SK-N-SH (cell line): ENCODE data around the gene TTC27.

Experiments used
- EP300 ChIP-seq, 2 experiments: IDR thresholded peaks; 2 replicates each; pipeline versions ENCODE4 v1.4.0 to v1.6.1; 2012; ENCODE audit warnings: borderline replicate concordance in 1 of 2, low read depth in 1 of 2, low read length in 1 of 2
- EZH2phosphoT487 ChIP-seq: fragments of 200-600 bp; sonication (generic); IDR thresholded peaks from 2 replicates; pipeline ENCODE4 v1.6.1; 2017; ENCODE audit warnings: low read depth, mixed run types, mild to moderate bottlenecking, antibody characterized with exemption, moderate library complexity, borderline replicate concordance
- FOXM1 ChIP-seq: IDR thresholded peaks from 2 replicates; pipeline ENCODE4 v1.4.0; 2012; ENCODE audit warnings: low read depth, mild to moderate bottlenecking
- MXI1 ChIP-seq: IDR thresholded peaks from 2 replicates; pipeline ENCODE4 v1.6.1; 2012; ENCODE audit warnings: mild to moderate bottlenecking, low read depth, low read length, improper control_type of control experiment
- POLR2AphosphoS5 ChIP-seq: IDR thresholded peaks from 2 replicates; pipeline ENCODE4 v1.6.1; 2012; ENCODE audit warnings: low read depth, low read length
- SIN3A ChIP-seq: IDR thresholded peaks from 2 replicates; pipeline ENCODE4 v1.6.1; 2012; ENCODE audit warnings: low read depth, mild to moderate bottlenecking, low read length, moderate library complexity, borderline replicate concordance
- TAF1 ChIP-seq: IDR thresholded peaks from 2 replicates; pipeline ENCODE4 v1.6.1; 2012; ENCODE audit warnings: low read depth, mild to moderate bottlenecking, low read length, moderate library complexity, borderline replicate concordance
- TF ChIP-seq, protein P1 (sequence below): fragments of 200-600 bp; sonication (generic); IDR thresholded peaks from 2 replicates; pipeline ENCODE4 v1.6.1; 2017; ENCODE audit warnings: antibody characterized with exemption, mild to moderate bottlenecking, moderate library complexity

- TF ChIP-seq SIN3A: no peak
- TF ChIP-seq, protein P1, sequence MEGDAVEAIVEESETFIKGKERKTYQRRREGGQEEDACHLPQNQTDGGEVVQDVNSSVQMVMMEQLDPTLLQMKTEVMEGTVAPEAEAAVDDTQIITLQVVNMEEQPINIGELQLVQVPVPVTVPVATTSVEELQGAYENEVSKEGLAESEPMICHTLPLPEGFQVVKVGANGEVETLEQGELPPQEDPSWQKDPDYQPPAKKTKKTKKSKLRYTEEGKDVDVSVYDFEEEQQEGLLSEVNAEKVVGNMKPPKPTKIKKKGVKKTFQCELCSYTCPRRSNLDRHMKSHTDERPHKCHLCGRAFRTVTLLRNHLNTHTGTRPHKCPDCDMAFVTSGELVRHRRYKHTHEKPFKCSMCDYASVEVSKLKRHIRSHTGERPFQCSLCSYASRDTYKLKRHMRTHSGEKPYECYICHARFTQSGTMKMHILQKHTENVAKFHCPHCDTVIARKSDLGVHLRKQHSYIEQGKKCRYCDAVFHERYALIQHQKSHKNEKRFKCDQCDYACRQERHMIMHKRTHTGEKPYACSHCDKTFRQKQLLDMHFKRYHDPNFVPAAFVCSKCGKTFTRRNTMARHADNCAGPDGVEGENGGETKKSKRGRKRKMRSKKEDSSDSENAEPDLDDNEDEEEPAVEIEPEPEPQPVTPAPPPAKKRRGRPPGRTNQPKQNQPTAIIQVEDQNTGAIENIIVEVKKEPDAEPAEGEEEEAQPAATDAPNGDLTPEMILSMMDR: peak; percentile 98
- no peak for TF ChIP-seq EP300 (IDR thresholded peaks at IDR 0.05; ENCODE audit: borderline replicate concordance in 1 of 2, low read depth in 1 of 2, low read length in 1 of 2)
- no peak for TF ChIP-seq MXI1
- no peak for TF ChIP-seq POLR2AphosphoS5
- no peak for TF ChIP-seq FOXM1
- TF ChIP-seq TAF1: no peak
- no peak for TF ChIP-seq EZH2phosphoT487
Observed at GRCh38 chr2:32772638-32773447, 145.0 kb downstream of the TTC27 start.
